Measurements from ENCODE around the gene MRPL53. TPM values are rescaled to one million over a fixed set of nuclear protein-coding genes. Genes with fewer than 3 reads are reported as not detected.

The MRPL53 gene
- total RNA-seq, 1 experiment from 2014 or later, result 48.9 TPM

DNA sequence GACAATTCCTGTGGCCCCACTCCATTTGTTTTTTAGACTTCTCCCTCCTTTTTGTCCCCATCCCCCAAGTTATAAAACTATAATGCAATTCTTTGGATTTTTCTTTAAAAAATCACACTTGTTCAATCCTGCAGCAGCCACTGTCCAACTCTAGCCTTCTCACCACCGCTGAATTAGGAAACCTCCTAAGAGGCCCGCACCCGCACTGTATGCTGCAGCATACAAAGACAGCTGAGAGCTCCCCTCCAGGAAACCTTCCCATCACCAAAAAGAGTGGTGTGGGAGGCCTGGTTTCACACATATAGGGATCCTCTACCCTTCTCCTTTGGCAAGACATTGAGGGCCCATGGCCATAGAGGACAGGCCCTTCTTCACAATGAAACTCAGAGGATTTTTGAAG is 32.1 kb upstream of the MRPL53 start:
- Histone ChIP-seq H3K27me3 (no peaks in the 10 kb centered on the region), H3K4me3 (no peak overlapping the region), H3K9me3 (no peaks in the 10 kb centered on the region), H3K36me3 (peaks cover 28% of the 10 kb centered on the region)
- no peak for DNase-seq

DNA sequence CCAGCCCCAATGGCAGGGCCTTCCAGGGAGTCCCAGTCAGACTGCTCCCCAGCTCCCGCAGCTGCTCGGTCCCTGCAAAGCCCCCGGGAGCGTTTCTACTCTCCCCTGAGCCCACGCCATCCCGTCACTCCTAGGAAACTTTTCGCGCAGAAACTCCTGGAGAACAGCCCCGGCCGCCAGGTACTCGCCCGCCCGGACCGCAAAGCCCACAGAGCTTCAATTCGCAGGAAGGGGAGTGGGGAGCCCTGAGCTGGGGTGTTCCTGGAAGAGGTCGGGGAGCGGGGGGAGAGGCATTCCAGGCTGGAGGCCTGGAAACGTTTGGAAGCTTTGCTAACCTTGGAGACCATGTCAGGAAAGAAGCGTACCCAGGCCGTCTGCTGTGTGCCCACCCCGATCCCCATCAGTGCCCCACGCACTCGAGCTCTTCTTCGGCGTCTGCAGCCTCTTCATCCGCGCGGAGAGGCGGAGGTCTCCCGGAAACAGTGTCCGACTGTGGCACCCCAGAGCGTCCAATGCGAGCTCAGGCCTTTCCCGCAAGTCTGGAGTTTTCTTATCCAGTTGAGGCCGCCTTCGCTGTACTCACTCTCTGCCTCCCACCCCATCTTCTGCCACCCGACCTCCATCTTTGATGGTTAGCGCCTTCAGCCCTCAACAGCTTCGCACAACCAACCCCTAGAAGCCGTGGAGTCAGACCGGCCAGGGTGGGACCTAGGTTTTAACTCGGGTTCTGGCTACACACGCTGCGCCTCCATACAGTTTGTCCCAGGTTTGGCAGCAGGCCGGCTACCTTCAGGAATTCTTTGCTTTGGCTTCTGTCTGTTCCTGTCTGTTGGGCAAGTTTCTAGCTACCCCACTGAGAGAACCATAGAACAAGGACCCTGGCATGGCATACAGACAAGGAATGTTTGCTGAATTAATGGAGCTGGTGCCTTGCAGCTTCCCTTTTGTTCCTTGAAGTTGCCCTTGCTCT is 31.3 kb upstream of the MRPL53 start:
- H3K9me3 ChIP-seq, result no peaks in the 10 kb centered on the region
- H3K4me3 ChIP-seq, result peak overlapping the region; percentile 53
- H3K36me3 ChIP-seq, result peaks cover 28% of the 10 kb centered on the region
- DNase-seq, result no peak
- no peaks in the 10 kb centered on the region for H3K27me3 ChIP-seq

DNA sequence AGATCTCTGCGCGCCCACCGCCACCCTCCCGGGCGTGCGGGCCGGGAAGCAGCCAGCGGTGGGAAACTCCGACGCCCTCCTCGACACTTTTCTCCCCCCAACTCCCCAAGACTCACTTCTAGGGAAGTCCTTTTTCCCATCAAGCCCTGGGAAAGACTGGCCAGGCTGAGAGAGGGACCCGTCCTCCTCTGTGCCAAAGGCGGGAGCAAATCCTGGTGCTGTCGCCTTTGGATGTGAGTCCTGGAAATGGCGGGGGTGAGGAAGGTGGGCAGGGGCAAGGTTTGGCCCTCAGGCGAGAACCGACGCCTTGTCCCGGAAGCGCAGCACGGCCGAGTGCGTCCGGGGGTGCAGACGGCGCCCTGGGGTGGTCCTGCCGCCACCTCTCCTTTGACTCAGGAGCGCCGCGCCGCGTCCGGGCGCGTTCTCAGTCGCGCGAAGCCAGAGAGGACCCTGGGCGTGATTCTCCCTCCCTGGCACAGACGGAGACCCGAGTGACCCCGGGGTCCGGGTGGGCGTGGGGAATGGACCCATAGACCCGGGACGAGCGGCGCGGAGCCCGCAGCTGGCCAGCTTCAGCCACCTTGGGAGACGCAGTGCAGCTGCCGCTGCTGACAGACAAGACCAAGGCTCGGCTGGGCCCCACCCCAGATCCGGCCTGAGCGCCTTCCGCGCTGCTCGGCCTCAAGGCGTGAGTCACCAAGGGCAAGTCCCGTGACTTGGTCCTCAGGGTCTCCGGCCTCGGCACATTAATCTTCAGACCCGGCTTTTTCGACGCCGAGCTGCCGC is 30.4 kb upstream of the MRPL53 start:
- Histone ChIP-seq H3K4me3 (peak overlapping the region; percentile 53), H3K9me3 (no peaks in the 10 kb centered on the region), H3K27me3 (no peaks in the 10 kb centered on the region), H3K36me3 (peaks cover 28% of the 10 kb centered on the region)
- peak; percentile 89 for DNase-seq

GRCh38 chr2:74502147-74502719 is 29.8 kb upstream of the MRPL53 start:
- peak overlapping the region; percentile 53 for H3K4me3 ChIP-seq
- peak; percentile 20 for DNase-seq
- peaks cover 25% of the 10 kb centered on the region for H3K36me3 ChIP-seq
- H3K27me3 ChIP-seq, result no peaks in the 10 kb centered on the region
- H3K9me3 ChIP-seq, result no peaks in the 10 kb centered on the region

DNA sequence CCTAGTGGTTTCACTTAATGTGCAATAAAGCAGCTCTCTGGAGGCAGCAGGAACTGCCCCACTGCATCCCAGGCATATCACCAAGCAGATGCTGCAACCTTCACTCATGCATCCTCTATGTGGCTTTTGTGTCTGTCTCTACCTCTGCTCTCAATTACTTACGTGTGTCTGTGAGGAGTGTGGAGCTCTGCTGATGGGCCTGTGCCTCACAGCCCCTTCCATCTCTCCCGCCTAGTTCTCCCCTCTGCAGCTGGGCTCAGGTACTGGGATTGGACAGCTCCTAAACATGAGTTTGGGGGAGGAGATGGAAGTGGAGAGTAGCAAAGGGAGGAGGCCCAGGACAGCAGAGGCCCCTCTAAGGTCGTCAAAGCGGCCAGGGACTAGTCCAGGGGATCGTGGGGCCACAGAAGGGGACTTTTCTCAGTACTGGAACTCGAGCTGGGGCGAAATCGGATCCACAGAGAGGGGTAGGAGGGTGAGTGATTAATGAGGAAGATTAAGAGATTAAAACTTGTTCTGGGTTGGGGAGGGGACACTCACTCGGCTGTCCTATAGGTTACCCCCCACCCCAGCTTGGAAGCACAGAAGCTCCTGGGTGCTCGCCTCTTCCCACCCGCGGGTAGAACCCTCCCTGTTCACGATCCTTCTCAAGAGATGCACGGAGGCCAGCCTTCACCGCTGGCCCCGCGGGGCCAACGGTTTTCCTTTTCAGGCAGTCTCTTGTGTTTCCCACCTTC is 29.0 kb upstream of the MRPL53 start:
- Histone ChIP-seq H3K9me3 (no peaks in the 10 kb centered on the region), H3K36me3 (peaks cover 22% of the 10 kb centered on the region), H3K27me3 (no peaks in the 10 kb centered on the region), H3K4me3 (no peak overlapping the region)
- DNase-seq, result no peak

DNA sequence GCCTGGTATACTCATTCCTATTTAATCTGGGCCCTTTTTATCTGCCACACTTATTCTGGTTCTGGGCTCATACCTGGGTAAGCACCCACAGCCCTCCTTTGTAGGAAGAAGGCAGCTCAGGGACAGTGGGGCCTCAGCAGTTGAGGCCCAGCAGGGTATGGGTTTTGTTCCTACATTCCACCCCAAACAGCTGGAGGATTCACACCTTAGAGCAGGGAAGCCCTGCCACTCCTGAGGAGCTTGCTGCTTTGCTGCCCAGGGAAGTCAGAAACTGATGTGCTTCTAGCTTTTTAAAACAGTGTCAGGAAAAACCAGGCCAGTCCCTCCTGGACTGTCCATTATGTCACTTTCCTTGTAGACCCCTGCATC is 28.1 kb upstream of the MRPL53 start:
- Histone ChIP-seq H3K9me3 (no peaks in the 10 kb centered on the region), H3K36me3 (peaks cover 13% of the 10 kb centered on the region), H3K27me3 (no peaks in the 10 kb centered on the region), H3K4me3 (no peak overlapping the region)
- no peak for DNase-seq

- H3K9me3 ChIP-seq, result no peaks in the 10 kb centered on the region
- DNase-seq, result no peak
- peaks cover 8% of the 10 kb centered on the region for H3K36me3 ChIP-seq
- no peak overlapping the region for H3K4me3 ChIP-seq
- no peaks in the 10 kb centered on the region for H3K27me3 ChIP-seq
Measured at GRCh38 chr2:74499940-74500577, 27.6 kb upstream of the MRPL53 start.

- Histone ChIP-seq H3K9me3 (no peaks in the 10 kb centered on the region), H3K27me3 (no peaks in the 10 kb centered on the region), H3K4me3 (no peak within 1 kb of the TSS), H3K36me3 (peaks cover 3% of the 10 kb centered on the region)
- DNase-seq, result no peak
Measured at GRCh38 chr2:74499267-74499939, 26.9 kb upstream of the MRPL53 start, which contains the start of gene LBX2. TSS of gene LBX2 (minus strand) at chr2:74499603. CDS start at chr2:74499537, 66 bp downstream.

- DNase-seq, result peak; percentile 64
- no peak overlapping the region for H3K4me3 ChIP-seq
- no peaks in the 10 kb centered on the region; the same call in 1 of the 2 replicates for H3K36me3 ChIP-seq
- no peaks in the 10 kb centered on the region for H3K27me3 ChIP-seq
- H3K9me3 ChIP-seq, result no peaks in the 10 kb centered on the region
Measured at GRCh38 chr2:74498500-74499266, 26.2 kb upstream of the MRPL53 start.

DNA sequence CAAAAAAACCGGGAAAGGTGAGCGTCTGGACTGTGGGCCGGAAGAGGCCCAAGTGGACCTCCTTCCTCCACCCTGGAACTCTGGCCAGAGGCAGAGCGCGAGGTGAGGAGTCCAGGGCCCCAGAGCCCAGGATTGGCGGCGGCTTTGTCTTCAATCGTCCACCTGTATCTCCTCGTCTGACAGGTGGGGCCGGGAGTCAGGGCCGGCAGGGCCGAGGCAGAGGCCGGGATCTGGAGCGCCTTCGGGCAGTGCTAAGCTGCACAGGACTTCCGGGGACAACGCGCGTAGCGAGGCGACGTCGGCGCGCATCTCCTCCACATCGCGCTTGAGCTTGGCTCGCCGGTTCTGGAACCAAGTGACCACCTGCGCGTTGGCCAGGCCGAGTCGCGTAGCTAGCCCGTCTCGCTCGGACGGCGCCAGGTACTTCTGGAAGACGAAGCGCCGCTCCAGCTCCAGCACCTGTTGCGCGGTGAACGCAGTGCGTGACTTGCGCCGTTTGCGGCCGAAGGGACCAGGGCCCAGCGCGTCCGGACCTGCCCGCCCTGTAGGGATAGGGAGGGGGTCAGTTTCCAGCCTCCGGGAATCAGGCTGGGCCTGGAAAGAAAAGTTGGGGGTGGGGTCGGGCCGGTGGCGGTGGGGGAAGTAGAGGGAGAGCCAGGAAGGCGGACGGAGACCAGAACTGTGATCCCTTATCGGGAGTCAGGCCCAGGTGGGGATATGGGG is 25.5 kb upstream of the MRPL53 start:
- Histone ChIP-seq H3K4me3 (no peak overlapping the region), H3K9me3 (no peaks in the 10 kb centered on the region), H3K27me3 (no peaks in the 10 kb centered on the region), H3K36me3 (peaks cover 3% of the 10 kb centered on the region)
- no peak for DNase-seq

DNA sequence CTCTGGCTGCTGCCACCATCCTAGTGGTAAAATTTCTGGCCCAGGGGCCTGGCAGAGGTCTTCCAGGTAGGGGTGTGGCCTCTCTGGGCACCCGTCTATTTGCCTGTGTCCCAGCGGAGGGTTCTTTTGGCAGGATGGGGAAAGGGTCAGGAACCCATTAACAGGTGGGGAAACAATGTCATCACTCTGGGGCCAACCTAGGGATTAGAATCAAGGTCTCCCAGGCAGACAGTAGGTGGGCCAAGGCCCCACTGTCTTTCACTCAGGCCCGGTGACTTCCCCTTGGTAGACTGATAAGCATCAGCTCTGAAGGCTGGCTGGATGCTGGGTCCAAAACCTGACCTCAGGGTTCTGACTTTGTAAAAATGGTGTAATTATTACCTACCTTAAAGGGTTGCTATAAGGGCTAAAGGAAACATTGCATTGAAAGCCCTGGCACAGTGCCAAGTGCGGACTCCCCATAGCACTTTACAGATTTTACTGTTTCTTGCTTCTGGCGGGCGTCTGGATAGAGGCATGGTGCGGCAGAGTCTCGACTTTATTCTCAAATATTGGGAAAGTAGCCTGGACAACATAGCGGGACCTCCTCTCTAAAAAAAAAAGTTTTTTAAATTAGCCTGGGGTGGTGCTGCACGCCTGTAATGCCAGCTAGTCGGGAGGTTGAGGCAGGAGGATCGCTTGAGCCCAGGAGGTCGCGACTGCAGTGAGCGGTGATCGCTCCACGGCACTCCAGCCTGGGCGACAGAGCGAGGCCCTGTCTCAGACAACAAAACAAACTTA is 24.7 kb upstream of the MRPL53 start:
- Histone ChIP-seq H3K9me3 (no peaks in the 10 kb centered on the region), H3K4me3 (no peak overlapping the region), H3K27me3 (no peaks in the 10 kb centered on the region), H3K36me3 (peaks cover 7% of the 10 kb centered on the region)
- DNase-seq, result no peak

- H3K27me3 ChIP-seq, result no peaks in the 10 kb centered on the region
- DNase-seq, result no peak
- no peak overlapping the region for H3K4me3 ChIP-seq
- H3K9me3 ChIP-seq, result no peaks in the 10 kb centered on the region
- H3K36me3 ChIP-seq, result peaks cover 16% of the 10 kb centered on the region
Measured at GRCh38 chr2:74495440-74495839, 23.0 kb upstream of the MRPL53 start.

- no peak overlapping the region for H3K4me3 ChIP-seq
- no peak for DNase-seq
- H3K36me3 ChIP-seq, result peaks cover 16% of the 10 kb centered on the region
- H3K9me3 ChIP-seq, result no peaks in the 10 kb centered on the region
- no peaks in the 10 kb centered on the region for H3K27me3 ChIP-seq
Measured at GRCh38 chr2:74493546-74493945, 21.1 kb upstream of the MRPL53 start.

All from MG63 (cell line).